Stimulated activated memory B cell treated with anti-CD40 and anti-IgM and Interleukin-4, amounts not matched to agents 10 μg/mL and 1 μg/mL and 100 μg/mL, for 72 hours (primary cell): Measurements from ENCODE around the gene TAF5L.
A peak's percentile ranks its signal among the peaks of the same experiment; 100 is the strongest.
"Not testable (repeated sequence)": the region's sequence is repeated elsewhere in the genome, so short reads cannot be mapped to it uniquely, and the experiment has no call there.

ENCODE experiments used
- ATAC-seq: fragments of 150-1000 bp; cut with Tn5 transposase; 2 replicates; pipeline ENCODE4 v1.10.0; 2021
- H3K27ac Mint-ChIP-seq: one replicate; pipeline ENCODE4 v1.8.0; 2022; ENCODE audit warnings: mild to moderate bottlenecking, mixed read lengths
- H3K27me3 Mint-ChIP-seq: one replicate; pipeline ENCODE4 v1.8.0; 2022; ENCODE audit warnings: mixed read lengths
- H3K36me3 Mint-ChIP-seq: one replicate; pipeline ENCODE4 v1.8.0; 2022; ENCODE audit warnings: mixed read lengths
- H3K4me1 Mint-ChIP-seq: one replicate; pipeline ENCODE4 v1.8.0; 2022; ENCODE audit warnings: mixed read lengths
- H3K4me3 Mint-ChIP-seq: one replicate; pipeline ENCODE4 v1.8.0; 2022; ENCODE audit warnings: mild to moderate bottlenecking, moderate library complexity, mixed read lengths
- H3K9me3 Mint-ChIP-seq: one replicate; pipeline ENCODE4 v1.8.0; 2022; ENCODE audit warnings: mixed read lengths

The TAF5L gene

GRCh38 chr1:229574679-229575442, 51.1 kb downstream of the TAF5L start:
- ATAC-seq = no peak
- no peaks in the 10 kb centered on the region for H3K36me3 Mint-ChIP-seq
- no peak overlapping the region for H3K4me3 Mint-ChIP-seq
- H3K9me3 Mint-ChIP-seq = no peaks in the 10 kb centered on the region
- H3K4me1 Mint-ChIP-seq = peaks cover 56% of the 10 kb centered on the region
- no peaks in the 10 kb centered on the region for H3K27me3 Mint-ChIP-seq
- peak overlapping the region; percentile 36 for H3K27ac Mint-ChIP-seq

GRCh38 chr1:229572286-229572685, 53.6 kb downstream of the TAF5L start:
- Mint-ChIP-seq H3K27ac (peak overlapping the region; percentile 96), H3K27me3 (no peaks in the 10 kb centered on the region), H3K9me3 (no peaks in the 10 kb centered on the region), H3K36me3 (no peaks in the 10 kb centered on the region), H3K4me1 (peaks cover 33% of the 10 kb centered on the region), H3K4me3 (no peak overlapping the region)
- peak; percentile 70 for ATAC-seq

GRCh38 chr1:229570891-229571516, 54.9 kb downstream of the TAF5L start:
- Mint-ChIP-seq H3K4me3 (peak overlapping the region; percentile 64), H3K36me3 (no peaks in the 10 kb centered on the region), H3K27me3 (no peaks in the 10 kb centered on the region), H3K9me3 (no peaks in the 10 kb centered on the region), H3K27ac (peak overlapping the region; percentile 96), H3K4me1 (peaks cover 33% of the 10 kb centered on the region)
- ATAC-seq = no peak

- Mint-ChIP-seq H3K9me3 (no peaks in the 10 kb centered on the region), H3K4me3 (no peak overlapping the region), H3K27me3 (no peaks in the 10 kb centered on the region), H3K4me1 (peaks cover 33% of the 10 kb centered on the region), H3K27ac (peak overlapping the region; percentile 96), H3K36me3 (no peaks in the 10 kb centered on the region)
- no peak for ATAC-seq
These were observed 55.6 kb downstream of the TAF5L start for GRCh38 chr1:229570305-229570704.

- Mint-ChIP-seq H3K4me3 (no peak overlapping the region), H3K27ac (no peak overlapping the region), H3K9me3 (no peaks in the 10 kb centered on the region), H3K4me1 (peaks cover 29% of the 10 kb centered on the region), H3K27me3 (no peaks in the 10 kb centered on the region), H3K36me3 (no peaks in the 10 kb centered on the region)
- no peak for ATAC-seq
These were observed 58.6 kb downstream of the TAF5L start for GRCh38 chr1:229567109-229567868.

- H3K27ac Mint-ChIP-seq = peak overlapping the region; percentile 60
- peaks cover 22% of the 10 kb centered on the region for H3K4me1 Mint-ChIP-seq
- H3K9me3 Mint-ChIP-seq = no peaks in the 10 kb centered on the region
- no peak overlapping the region for H3K4me3 Mint-ChIP-seq
- no peaks in the 10 kb centered on the region for H3K36me3 Mint-ChIP-seq
- H3K27me3 Mint-ChIP-seq = no peaks in the 10 kb centered on the region
- no peak for ATAC-seq
These were observed 62.2 kb downstream of the TAF5L start for GRCh38 chr1:229563701-229564100.

GRCh38 chr1:229563241-229563640, 62.7 kb downstream of the TAF5L start:
- H3K27me3 Mint-ChIP-seq = no peaks in the 10 kb centered on the region
- no peaks in the 10 kb centered on the region for H3K36me3 Mint-ChIP-seq
- no peak overlapping the region for H3K4me3 Mint-ChIP-seq
- peaks cover 22% of the 10 kb centered on the region for H3K4me1 Mint-ChIP-seq
- ATAC-seq = no peak
- H3K27ac Mint-ChIP-seq = peak overlapping the region; percentile 60
- no peaks in the 10 kb centered on the region for H3K9me3 Mint-ChIP-seq

- H3K27me3 Mint-ChIP-seq = no peaks in the 10 kb centered on the region
- no peak overlapping the region for H3K4me3 Mint-ChIP-seq
- no peak for ATAC-seq
- peaks cover 23% of the 10 kb centered on the region for H3K4me1 Mint-ChIP-seq
- no peaks in the 10 kb centered on the region for H3K36me3 Mint-ChIP-seq
- no peaks in the 10 kb centered on the region for H3K9me3 Mint-ChIP-seq
- H3K27ac Mint-ChIP-seq = peak overlapping the region; percentile 60
These were observed 63.2 kb downstream of the TAF5L start for GRCh38 chr1:229562686-229563085.

- no peak overlapping the region for H3K4me3 Mint-ChIP-seq
- ATAC-seq = no peak
- H3K9me3 Mint-ChIP-seq = no peaks in the 10 kb centered on the region
- peaks cover 39% of the 10 kb centered on the region for H3K4me1 Mint-ChIP-seq
- H3K27me3 Mint-ChIP-seq = no peaks in the 10 kb centered on the region
- no peak overlapping the region for H3K27ac Mint-ChIP-seq
- H3K36me3 Mint-ChIP-seq = no peaks in the 10 kb centered on the region
These were observed 64.8 kb downstream of the TAF5L start for GRCh38 chr1:229561141-229561540.

GRCh38 chr1:229560124-229560523, 65.8 kb downstream of the TAF5L start:
- not testable (repeated sequence) for H3K27me3 Mint-ChIP-seq, H3K4me3 Mint-ChIP-seq, H3K36me3 Mint-ChIP-seq, ATAC-seq, H3K9me3 Mint-ChIP-seq
- peak overlapping the region; percentile 89 for H3K27ac Mint-ChIP-seq
- peaks cover 45% of the 10 kb centered on the region for H3K4me1 Mint-ChIP-seq

- Mint-ChIP-seq H3K4me3 (peak overlapping the region; percentile 95), H3K27ac (peak overlapping the region; percentile 89), H3K4me1 (peaks cover 51% of the 10 kb centered on the region)
- ATAC-seq, H3K36me3 Mint-ChIP-seq, H3K9me3 Mint-ChIP-seq, H3K27me3 Mint-ChIP-seq: not testable (repeated sequence)
These were observed 66.6 kb downstream of the TAF5L start for GRCh38 chr1:229559336-229559801.

GRCh38 chr1:229558460-229559335, 67.2 kb downstream of the TAF5L start, which contains the start of gene ABCB10:
Gene ABCB10 (minus strand): TSS chr1:229558707. CDS start chr1:229558652, 55 bp downstream.
- H3K9me3 Mint-ChIP-seq = no peaks in the 10 kb centered on the region
- H3K36me3 Mint-ChIP-seq = no peaks in the 10 kb centered on the region
- ATAC-seq = peak; percentile 93
- peak within 1 kb of the TSS; percentile 95 for H3K4me3 Mint-ChIP-seq
- peak within 1 kb of the TSS; percentile 89 for H3K27ac Mint-ChIP-seq
- H3K4me1 Mint-ChIP-seq = peaks cover 53% of the 10 kb centered on the region
- H3K27me3 Mint-ChIP-seq = no peaks in the 10 kb centered on the region

- Mint-ChIP-seq H3K9me3 (no peaks in the 10 kb centered on the region), H3K4me3 (peak overlapping the region; percentile 93), H3K4me1 (peaks cover 53% of the 10 kb centered on the region), H3K27me3 (no peaks in the 10 kb centered on the region), H3K36me3 (no peaks in the 10 kb centered on the region), H3K27ac (peak overlapping the region; percentile 86)
- ATAC-seq = peak; percentile 49
These were observed 68.0 kb downstream of the TAF5L start for GRCh38 chr1:229557913-229558414.

GRCh38 chr1:229557200-229557850, 68.6 kb downstream of the TAF5L start:
- ATAC-seq = no peak
- H3K4me1 Mint-ChIP-seq = peaks cover 59% of the 10 kb centered on the region

More at GRCh38 chr1:229557200-229557850, 68.6 kb downstream of the TAF5L start:
- no peaks in the 10 kb centered on the region for H3K36me3 Mint-ChIP-seq
- H3K4me3 Mint-ChIP-seq = peak overlapping the region; percentile 93
- no peaks in the 10 kb centered on the region for H3K27me3 Mint-ChIP-seq
- H3K9me3 Mint-ChIP-seq = no peaks in the 10 kb centered on the region
- H3K27ac Mint-ChIP-seq = peak overlapping the region; percentile 86
